Left hindlimb (tissue), 1 donor: ENCODE results near the gene SLC25A21.
A peak's percentile ranks its signal among the peaks of the same experiment; 100 is the strongest.

Source experiments
- DNase-seq: peaks from one replicate; pipeline ENCODE4 v3.0.0-alpha.2; 2018

SLC25A21 gene

GRCh38 chr14:36976571-36977023, 195.8 kb downstream of the SLC25A21 start:
- no peak for DNase-seq

GRCh38 chr14:36975834-36976233, 196.6 kb downstream of the SLC25A21 start:
- DNase-seq: no peak

- DNase-seq: no peak
These were observed 197.4 kb downstream of the SLC25A21 start for GRCh38 chr14:36974985-36975384.

GRCh38 chr14:36973806-36974442, 198.5 kb downstream of the SLC25A21 start:
- no peak for DNase-seq

GRCh38 chr14:36971263-36971855, 201.0 kb downstream of the SLC25A21 start:
- DNase-seq: no peak

- no peak for DNase-seq
These were observed 204.4 kb downstream of the SLC25A21 start for GRCh38 chr14:36967892-36968555.

GRCh38 chr14:36955967-36956366, 216.4 kb downstream of the SLC25A21 start:
- DNase-seq: no peak

- no peak for DNase-seq
These were observed 217.0 kb downstream of the SLC25A21 start for GRCh38 chr14:36955376-36955775.

GRCh38 chr14:36952689-36953088, 219.7 kb downstream of the SLC25A21 start:
- no peak for DNase-seq

GRCh38 chr14:36951380-36951911, 221.0 kb downstream of the SLC25A21 start:
- no peak for DNase-seq

- DNase-seq: no peak
These were observed 221.6 kb downstream of the SLC25A21 start for GRCh38 chr14:36950812-36951211.

- DNase-seq: no peak
These were observed 223.0 kb downstream of the SLC25A21 start for GRCh38 chr14:36949371-36949770.

- DNase-seq: no peak
These were observed 224.1 kb downstream of the SLC25A21 start for GRCh38 chr14:36948157-36948859.

GRCh38 chr14:36947362-36947761, 225.0 kb downstream of the SLC25A21 start:
- DNase-seq: no peak

- no peak for DNase-seq
These were observed 225.5 kb downstream of the SLC25A21 start for GRCh38 chr14:36946872-36947271.

GRCh38 chr14:36944307-36945010, 227.9 kb downstream of the SLC25A21 start:
- DNase-seq: no peak

GRCh38 chr14:36942522-36943245, 229.7 kb downstream of the SLC25A21 start:
- no peak for DNase-seq

GRCh38 chr14:36941783-36942521, 230.5 kb downstream of the SLC25A21 start:
- peak; percentile 75 for DNase-seq

- DNase-seq: no peak
These were observed 231.9 kb downstream of the SLC25A21 start for GRCh38 chr14:36940476-36940875.

GRCh38 chr14:36939265-36939664, 233.1 kb downstream of the SLC25A21 start:
- no peak for DNase-seq

GRCh38 chr14:36938678-36939077, 233.7 kb downstream of the SLC25A21 start:
- DNase-seq: no peak
